ENCODE results near the gene PRKG1.

Gene PRKG1

GRCh38 chr10:51620131-51620530, 545.8 kb downstream of the PRKG1 start:
- no peak for FAIRE-seq

GRCh38 chr10:51624013-51624412, 549.7 kb downstream of the PRKG1 start:
- no peak for FAIRE-seq

GRCh38 chr10:51629934-51630639, 555.8 kb downstream of the PRKG1 start:
- no peak for FAIRE-seq

- no peak for FAIRE-seq
Observed at GRCh38 chr10:51630640-51631005, 556.3 kb downstream of the PRKG1 start.

GRCh38 chr10:51635436-51635835, 561.1 kb downstream of the PRKG1 start:
- no peak for FAIRE-seq

GRCh38 chr10:51638211-51638610, 563.9 kb downstream of the PRKG1 start:
- no peak for FAIRE-seq

- no peak for FAIRE-seq
Observed at GRCh38 chr10:51638737-51639136, 564.5 kb downstream of the PRKG1 start.

- no peak for FAIRE-seq
Observed at GRCh38 chr10:51640120-51640819, 566.0 kb downstream of the PRKG1 start.

- no peak for FAIRE-seq
Observed at GRCh38 chr10:51642581-51642980, 568.3 kb downstream of the PRKG1 start.

GRCh38 chr10:51643734-51644133, 569.4 kb downstream of the PRKG1 start:
- FAIRE-seq: no peak

- no peak for FAIRE-seq
Observed at GRCh38 chr10:51649064-51649463, 574.8 kb downstream of the PRKG1 start.

- no peak for FAIRE-seq
Observed at GRCh38 chr10:51651063-51651462, 576.8 kb downstream of the PRKG1 start.

- FAIRE-seq: no peak
Observed at GRCh38 chr10:51653025-51653424, 578.7 kb downstream of the PRKG1 start.

GRCh38 chr10:51654918-51655317, 580.6 kb downstream of the PRKG1 start:
- no peak for FAIRE-seq

- no peak for FAIRE-seq
Observed at GRCh38 chr10:51656503-51656902, 582.2 kb downstream of the PRKG1 start.

- no peak for FAIRE-seq
Observed at GRCh38 chr10:51658000-51658399, 583.7 kb downstream of the PRKG1 start.

- no peak for FAIRE-seq
Observed at GRCh38 chr10:51659344-51659743, 585.1 kb downstream of the PRKG1 start.

GRCh38 chr10:51663086-51663485, 588.8 kb downstream of the PRKG1 start:
- no peak for FAIRE-seq

GRCh38 chr10:51666456-51666855, 592.2 kb downstream of the PRKG1 start:
- no peak for FAIRE-seq

- FAIRE-seq: no peak
Observed at GRCh38 chr10:51667678-51668335, 593.5 kb downstream of the PRKG1 start.

GRCh38 chr10:51668336-51668689, 594.0 kb downstream of the PRKG1 start:
- FAIRE-seq: no peak

- FAIRE-seq: no peak
Observed at GRCh38 chr10:51669041-51669440, 594.8 kb downstream of the PRKG1 start.

GRCh38 chr10:51672039-51672535, 597.8 kb downstream of the PRKG1 start:
- peak; percentile 54 for FAIRE-seq

GRCh38 chr10:51675088-51675487, 600.8 kb downstream of the PRKG1 start:
- FAIRE-seq: no peak

All from endometrium (tissue), 2 donors.